ENCODE results near the gene MAGI3. TPM values are rescaled to one million over a fixed set of nuclear protein-coding genes. Genes with fewer than 3 reads are reported as not detected.
"Not testable (repeated sequence)": the region's sequence is repeated elsewhere in the genome, so short reads cannot be mapped to it uniquely, and the experiment has no call there.

Gene MAGI3
- total and polyA plus RNA-seq, 2 of the 13 experiments (the other 11 are each of a cell fraction or from before 2014, with no cell fraction given): 4.0 to 11.8 TPM

- in situ Hi-C loops (cut with HindIII; ENCODE audit: extremely low pct_ligation_motif_present, low pct_unique_long_range_greater_than_20kb) (no loop called here), intact Hi-C loops (cut with micrococcal nuclease; ENCODE audit: unreplicated experiment) (no loop called here)
- ChIA-PET CTCF (ENCODE audit: low intra/inter-chr PET ratio, low total read pairs) (no interaction called here), POLR2A (no interaction called here)
- Histone ChIP-seq H3K4me1 (ENCODE audit: insufficient read depth, low read length) (peaks cover 13% of the 10 kb centered on the region), H3K9me3 (ENCODE audit: low read length) (no peaks in the 10 kb centered on the region), H4K20me1 (ENCODE audit: insufficient read depth, low read length) (0 out of 2 replicates have a peak, but pooled peaks cover 3% of the 10 kb centered on the region), H3K27ac (ENCODE audit: extremely low read length, insufficient read depth, low read length) (no peak overlapping the region), H3K4me2 (ENCODE audit: low read depth, low read length) (no peak overlapping the region), H3K36me3 (replicated peaks in 1 of 2; ENCODE audit: control insufficient read depth in 1 of 2, insufficient read depth in 2 of 2, low read length in 2 of 2) (no peaks in the 10 kb centered on the region), H3K9ac (ENCODE audit: insufficient read depth, low read depth, low read length) (no peak overlapping the region), H2AFZ (ENCODE audit: low read length) (no peak overlapping the region), H3K4me3 (replicated peaks in 1 of 3; ENCODE audit: insufficient read depth in 1 of 3, low read depth in 2 of 3, low read length in 3 of 3) (no peak overlapping the region), H3K27me3 (ENCODE audit: control insufficient read depth in 1 of 2, insufficient read depth in 2 of 2, low read length in 2 of 2) (no peaks in the 10 kb centered on the region; a peak in 1 of 5 replicates), H3K79me2 (ENCODE audit: insufficient read depth, low read length) (peaks cover 32% of the 10 kb centered on the region)
- FAIRE-seq (no peak), DNase-seq (ENCODE audit: low spot score) (no peak), ATAC-seq (no peak)
- BruUV-seq (replicated peaks): no TSS peak
- no peak for TF ChIP-seq MED1 (CRISPR knock-in tag; IDR thresholded peaks at IDR 0.05)
These were observed 19.0 kb downstream of the MAGI3 start for GRCh38 chr1:113409363-113409762.

GRCh38 chr1:113412020-113412419 is 21.7 kb downstream of the MAGI3 start:
- H3K27ac ChIP-seq (ENCODE audit: extremely low read length, insufficient read depth, low read length); DNase-seq (ENCODE audit: low spot score); H3K9ac ChIP-seq (ENCODE audit: insufficient read depth, low read depth, low read length); CTCF ChIA-PET (ENCODE audit: low intra/inter-chr PET ratio, low total read pairs); H3K9me3 ChIP-seq (ENCODE audit: low read length); H4K20me1 ChIP-seq (ENCODE audit: insufficient read depth, low read length); H2AFZ ChIP-seq (ENCODE audit: low read length); H3K4me3 ChIP-seq (replicated peaks in 1 of 3; ENCODE audit: insufficient read depth in 1 of 3, low read depth in 2 of 3, low read length in 3 of 3); FAIRE-seq; BruUV-seq (replicated peaks); H3K4me1 ChIP-seq (ENCODE audit: insufficient read depth, low read length); H3K4me2 ChIP-seq (ENCODE audit: low read depth, low read length); ATAC-seq; H3K27me3 ChIP-seq (ENCODE audit: control insufficient read depth in 1 of 2, insufficient read depth in 2 of 2, low read length in 2 of 2); in situ Hi-C loops (cut with HindIII; ENCODE audit: extremely low pct_ligation_motif_present, low pct_unique_long_range_greater_than_20kb); intact Hi-C loops (cut with micrococcal nuclease; ENCODE audit: unreplicated experiment); H3K36me3 ChIP-seq (replicated peaks in 1 of 2; ENCODE audit: control insufficient read depth in 1 of 2, insufficient read depth in 2 of 2, low read length in 2 of 2); POLR2A ChIA-PET: not testable (repeated sequence)
- 97% methylated on average over 4 of the region's 4 CpGs for WGBS (ENCODE audit: low lambda C conversion rate)
- peaks cover 19% of the 10 kb centered on the region for H3K79me2 ChIP-seq (ENCODE audit: insufficient read depth, low read length)
